Activated CD4-positive, alpha-beta T cell treated with anti-CD3 and anti-CD28 coated beads, Interleukin-2, amount 10 ng/mL, durations not matched to agents 7 days and 5 days (primary cell): ENCODE results near the gene FN3K. TPM values are rescaled to one million over a fixed set of nuclear protein-coding genes. Genes with fewer than 3 reads are reported as not detected.

Experiments
- total RNA-seq, 2 experiments: library from RNA; stranded (reverse); gene quantifications; one replicate each; pipeline ENCODE4 v1.2.3, GENCODE V29; 2021

The FN3K gene
- total RNA-seq, 2 experiments from 2014 or later: 2.0 to 4.2 TPM

Other genes starting within 250 kb of the FN3K start
- gene FOXK2, start 215.9 kb upstream of the FN3K start, total RNA-seq: 10 to 100 TPM; 59.6 to 63.2 TPM
- gene WDR45B, start 87.2 kb upstream of the FN3K start, total RNA-seq: 10 to 100 TPM; 33.5 to 36.4 TPM
- gene RAB40B, start 36.9 kb upstream of the FN3K start, total RNA-seq: 1 to 10 TPM; 1.7 to 2.2 TPM
- gene FN3KRP, start 18.9 kb upstream of the FN3K start, total RNA-seq: 10 to 100 TPM; 37.8 to 40.9 TPM
- gene TBCD, start 16.4 kb downstream of the FN3K start, total RNA-seq: 100 to 1,000 TPM; 155 to 157 TPM
- not detected for gene ZNF750, start 104.4 kb downstream of the FN3K start, total RNA-seq